Large intestine (tissue), 3 donors: ENCODE data around the gene PRKN. TPM values are rescaled to one million over a fixed set of nuclear protein-coding genes. Genes with fewer than 3 reads are reported as not detected.

ENCODE experiments used
- DNase-seq, 2 donors: peaks; one replicate each; pipeline versions ENCODE4 v3.0.0 to v3.0.0-alpha.2; 2013
- H3K27ac ChIP-seq: one replicate; pipeline ENCODE4 v1.5.1; 2013; ENCODE audit warnings: low read length
- H3K27me3 ChIP-seq: 2 replicates; pipeline ENCODE4 v1.6.1; 2013; ENCODE audit warnings: low read length; ENCODE audit not compliant: control insufficient read depth, insufficient read depth
- H3K36me3 ChIP-seq: 2 replicates; pipeline ENCODE4 v1.6.1; 2013; ENCODE audit warnings: low read length; ENCODE audit not compliant: control insufficient read depth, insufficient read depth
- H3K4me1 ChIP-seq: one replicate; pipeline ENCODE4 v1.6.1; 2013; ENCODE audit warnings: low read length; ENCODE audit not compliant: control insufficient read depth, insufficient read depth
- H3K4me3 ChIP-seq: one replicate; pipeline ENCODE4 v1.5.1; 2013; ENCODE audit warnings: low read length
- H3K9me3 ChIP-seq: one replicate; pipeline ENCODE4 v1.6.1; 2013; ENCODE audit warnings: mild to moderate bottlenecking, low read depth, low read length, moderate library complexity; ENCODE audit not compliant: control insufficient read depth
- WGBS: methylation state at CpG from one replicate; pipeline ENCODE4 v1.1.5; 2013; ENCODE audit warnings: low lambda C conversion rate; ENCODE audit not compliant: insufficient coverage; 5-methylcytosine and 5-hydroxymethylcytosine counted together
- polyA plus RNA-seq: library from polyadenylated mRNA; unstranded; fragments of 120-200 nt; gene quantifications from one replicate; pipeline ENCODE4 v1.2.1, GENCODE V29; 2013

Gene PRKN
- polyA plus RNA-seq, 1 donor, result 2.5 TPM

DNA sequence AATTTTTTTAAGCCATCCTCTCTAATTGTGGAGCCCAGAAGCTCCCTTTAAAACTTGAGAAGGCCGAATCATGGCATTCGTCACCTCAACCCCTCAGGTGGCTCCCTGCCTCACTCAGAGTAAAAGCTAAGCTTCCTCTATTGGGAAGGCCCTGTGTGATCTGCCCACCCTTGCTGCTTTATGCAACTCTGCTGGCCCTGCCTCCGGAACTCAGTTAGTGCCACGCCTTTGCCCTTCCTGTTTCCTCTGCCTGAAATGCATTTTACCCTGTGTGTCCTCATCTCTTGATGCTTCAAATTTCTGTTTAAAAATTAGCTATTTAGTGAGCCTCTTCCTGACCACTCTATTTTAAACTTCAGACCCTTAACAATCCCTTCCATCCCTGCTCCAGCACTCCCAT, 5.9 kb upstream of the PRKN start:
- H3K9me3 ChIP-seq, result no peaks in the 10 kb centered on the region

DNA sequence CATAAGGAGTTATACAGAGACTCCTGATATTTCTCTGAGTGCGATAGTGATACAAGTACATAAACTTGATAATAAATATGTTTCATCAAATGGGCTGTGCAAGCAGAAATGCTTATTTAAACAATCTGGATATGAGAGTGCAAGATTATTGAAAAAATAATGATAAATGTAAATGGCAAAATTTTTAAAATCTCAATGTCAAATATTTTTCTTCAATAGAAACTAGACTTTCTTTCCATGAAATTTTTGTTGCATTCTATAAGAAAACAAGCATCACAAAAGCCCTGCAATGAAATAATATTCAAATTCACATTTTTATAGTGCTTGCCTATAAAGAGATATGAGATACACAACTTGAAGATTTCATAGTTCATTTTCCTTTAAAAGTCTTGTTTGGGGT, 2.9 kb upstream of the PRKN start:
- Histone ChIP-seq H3K4me1 (no peaks in the 10 kb centered on the region), H3K36me3 (no peaks in the 10 kb centered on the region), H3K27ac (no peak overlapping the region), H3K9me3 (no peaks in the 10 kb centered on the region), H3K27me3 (no peaks in the 10 kb centered on the region), H3K4me3 (no peak overlapping the region)
- no peak for DNase-seq
- WGBS, result 100% methylated on average over 1 of the region's 1 CpG

More for the DNA sequence above, 5.9 kb upstream of the PRKN start:
- 70% methylated on average over 2 of the region's 4 CpGs for WGBS
- DNase-seq, result no peak
- H3K27ac ChIP-seq, result no peak overlapping the region
- H3K4me3 ChIP-seq, result no peak overlapping the region
- H3K27me3 ChIP-seq, result no peaks in the 10 kb centered on the region
- no peaks in the 10 kb centered on the region for H3K4me1 ChIP-seq
- no peaks in the 10 kb centered on the region for H3K36me3 ChIP-seq

DNA sequence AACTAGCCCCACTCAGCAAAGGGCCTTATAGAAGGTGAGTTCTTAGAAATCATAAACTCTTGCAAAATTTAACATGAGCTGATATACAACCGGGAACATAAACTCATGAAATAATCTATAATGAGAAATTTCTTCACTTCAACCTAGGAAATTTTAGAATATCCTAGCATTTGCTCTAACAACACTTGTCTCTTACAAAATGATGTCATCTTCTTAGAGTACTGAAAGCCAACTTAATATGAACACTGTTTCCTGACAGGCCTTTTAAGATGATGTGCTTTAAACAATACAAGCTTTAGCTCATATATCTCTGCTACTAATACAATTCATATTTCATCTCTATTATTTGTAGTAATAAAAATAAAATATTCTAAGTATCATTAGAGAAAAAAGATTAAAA, 1.1 kb upstream of the PRKN start:
- H3K27me3 ChIP-seq, result no peaks in the 10 kb centered on the region
- H3K4me1 ChIP-seq, result peaks cover 7% of the 10 kb centered on the region
- H3K4me3 ChIP-seq, result no peak overlapping the region
- no CpG with 5 or more reads among the region's 1 CpG for WGBS
- H3K9me3 ChIP-seq, result no peaks in the 10 kb centered on the region
- peak overlapping the region; percentile 48 for H3K27ac ChIP-seq
- H3K36me3 ChIP-seq, result no peaks in the 10 kb centered on the region
- no peak for DNase-seq

DNA sequence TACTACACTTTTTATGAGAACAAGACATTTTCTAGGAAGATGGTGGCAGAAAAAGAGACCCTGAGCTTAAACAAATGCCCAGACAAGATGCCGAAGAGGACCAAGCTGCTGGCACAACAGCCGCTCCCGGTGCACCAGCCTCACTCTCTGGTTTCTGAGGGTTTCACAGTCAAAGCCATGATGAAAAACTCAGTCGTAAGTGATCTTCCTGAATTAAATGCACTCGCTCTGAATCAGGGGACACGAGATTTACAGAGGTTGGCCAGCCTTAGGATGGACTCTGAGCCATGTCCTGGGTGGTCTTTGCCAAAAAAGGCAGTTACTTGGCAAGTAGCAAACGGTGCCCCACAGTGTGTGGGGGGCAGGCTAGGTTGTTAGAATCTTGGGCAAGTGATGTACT, 631 bp upstream of the PRKN start:
- DNase-seq, result no peak

DNA sequence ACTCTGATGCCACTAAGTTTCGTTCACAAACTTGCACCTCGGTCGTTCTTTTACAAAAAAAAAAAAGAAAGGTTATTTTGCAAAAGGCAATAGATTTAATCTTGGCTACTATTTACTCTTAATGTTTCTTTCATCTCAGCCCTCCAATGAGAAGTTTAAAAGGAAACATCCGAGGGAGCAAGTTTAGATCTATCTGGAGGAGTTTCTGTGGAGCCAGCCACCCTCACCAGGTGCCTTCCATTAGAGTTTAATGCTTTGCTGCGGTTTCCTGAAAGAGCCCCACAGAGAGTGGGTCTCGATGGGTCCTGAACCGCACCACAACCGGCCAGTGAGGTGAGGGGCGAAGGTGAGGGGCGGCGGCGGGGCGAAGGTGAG, 632 bp downstream of the PRKN start:
- H3K4me1 ChIP-seq, result peaks cover 7% of the 10 kb centered on the region
- H3K27ac ChIP-seq, result peak overlapping the region; percentile 74
- no peaks in the 10 kb centered on the region for H3K36me3 ChIP-seq
- H3K27me3 ChIP-seq, result no peaks in the 10 kb centered on the region
- 20% methylated on average over 1 of the region's 13 CpGs for WGBS
- no peaks in the 10 kb centered on the region for H3K9me3 ChIP-seq
- H3K4me3 ChIP-seq, result peak overlapping the region; percentile 69
- DNase-seq, result peak in 1 of 2 donors; percentile 47

More for the DNA sequence above, 631 bp upstream of the PRKN start:
- Histone ChIP-seq H3K36me3 (no peaks in the 10 kb centered on the region), H3K9me3 (no peaks in the 10 kb centered on the region), H3K27ac (peak overlapping the region; percentile 48), H3K4me3 (peak overlapping the region; percentile 34), H3K27me3 (no peaks in the 10 kb centered on the region), H3K4me1 (peaks cover 7% of the 10 kb centered on the region)
- no CpG with 5 or more reads among the region's 7 CpGs for WGBS

DNA sequence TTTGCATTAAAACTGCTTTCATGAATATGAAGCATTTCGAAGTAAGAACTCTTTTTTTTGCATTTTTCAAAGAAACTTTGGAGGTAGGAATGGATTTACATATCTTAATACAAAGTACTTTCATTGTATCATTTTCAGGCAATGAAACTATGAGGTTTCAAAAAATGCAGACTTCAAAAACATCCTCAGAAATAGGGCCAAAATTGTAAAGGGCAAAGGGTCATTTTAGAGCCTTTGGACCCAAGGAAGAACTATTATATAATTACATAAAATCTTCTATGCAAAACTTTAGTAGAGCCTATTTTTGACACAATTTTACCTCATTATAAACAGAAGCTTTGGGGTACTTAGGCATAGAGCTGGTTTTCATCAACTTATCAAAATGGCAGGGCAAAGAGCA, 4.9 kb downstream of the PRKN start:
- Histone ChIP-seq H3K27me3 (no peaks in the 10 kb centered on the region), H3K4me3 (no peak overlapping the region), H3K9me3 (no peaks in the 10 kb centered on the region), H3K36me3 (no peaks in the 10 kb centered on the region), H3K27ac (no peak overlapping the region), H3K4me1 (peaks cover 7% of the 10 kb centered on the region)
- DNase-seq, result no peak
- 100% methylated on average over 1 of the region's 1 CpG for WGBS

DNA sequence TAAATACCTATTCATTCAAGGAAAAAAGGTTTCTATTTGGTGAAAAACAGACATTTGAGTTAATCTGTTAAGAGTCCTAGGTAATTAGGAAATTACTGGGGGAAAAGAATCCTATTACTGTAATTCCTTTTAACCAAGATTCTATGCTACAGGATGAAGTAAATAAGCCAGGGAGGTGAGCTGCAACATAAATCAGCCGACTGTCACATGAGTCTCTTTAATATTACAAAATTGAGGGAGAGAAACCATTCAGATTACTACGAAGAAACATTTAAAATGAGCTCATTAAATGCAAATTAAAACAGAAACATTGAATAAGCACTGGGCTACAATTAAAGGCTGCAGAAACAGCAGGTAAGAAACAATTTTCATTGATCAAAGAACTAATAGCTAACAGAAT, 5.3 kb downstream of the PRKN start:
- Histone ChIP-seq H3K27me3 (no peaks in the 10 kb centered on the region), H3K27ac (no peak overlapping the region), H3K36me3 (no peaks in the 10 kb centered on the region), H3K4me1 (peaks cover 7% of the 10 kb centered on the region), H3K9me3 (peaks cover 2% of the 10 kb centered on the region), H3K4me3 (no peak overlapping the region)
- DNase-seq, result no peak
- 86% methylated on average over 2 of the region's 2 CpGs for WGBS

DNA sequence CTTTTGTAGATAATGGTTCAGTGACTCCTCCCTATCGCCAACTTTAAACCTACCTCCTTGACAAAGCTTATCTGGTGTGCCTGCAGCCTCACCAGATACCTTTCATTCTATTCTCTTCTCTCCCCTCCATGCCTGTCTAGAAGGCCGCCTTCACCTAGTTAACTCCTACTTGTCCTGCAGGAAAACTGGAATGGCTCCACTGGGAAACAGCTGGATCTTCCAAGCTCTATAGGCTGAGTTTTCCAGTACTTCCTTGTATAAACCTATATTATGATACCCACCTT, 6.2 kb downstream of the PRKN start:
- Histone ChIP-seq H3K4me3 (no peak overlapping the region), H3K27ac (no peak overlapping the region), H3K27me3 (no peaks in the 10 kb centered on the region), H3K36me3 (no peaks in the 10 kb centered on the region), H3K4me1 (peaks cover 7% of the 10 kb centered on the region), H3K9me3 (peaks cover 7% of the 10 kb centered on the region)
- no peak for DNase-seq
- WGBS, result no CpG with 5 or more reads among the region's 2 CpGs

DNA sequence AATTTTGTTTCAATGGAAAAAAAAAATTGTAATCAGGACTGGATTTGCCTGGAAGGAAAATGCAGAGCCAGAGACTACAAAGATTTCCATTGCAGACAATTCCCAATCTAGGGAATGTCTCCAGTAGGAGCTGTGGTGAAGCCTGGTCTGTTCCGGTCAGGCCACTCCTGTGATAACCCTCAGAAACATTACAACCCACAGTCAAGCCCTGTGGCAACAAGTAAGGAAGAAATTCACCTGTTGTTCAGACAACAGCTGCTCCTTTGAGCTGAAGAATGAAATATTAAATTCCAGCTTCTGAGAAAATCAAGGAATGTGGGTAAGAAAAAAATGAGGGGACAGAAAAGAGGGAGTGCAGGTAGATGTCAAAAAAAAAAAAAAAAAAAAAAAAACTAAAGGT, 8.0 kb downstream of the PRKN start:
- Histone ChIP-seq H3K36me3 (no peaks in the 10 kb centered on the region), H3K27me3 (no peaks in the 10 kb centered on the region), H3K27ac (no peak overlapping the region), H3K4me3 (no peak overlapping the region), H3K4me1 (peaks cover 5% of the 10 kb centered on the region), H3K9me3 (peaks cover 7% of the 10 kb centered on the region)
- DNase-seq, result no peak
- WGBS, result no CpG with 5 or more reads among the region's 1 CpG

DNA sequence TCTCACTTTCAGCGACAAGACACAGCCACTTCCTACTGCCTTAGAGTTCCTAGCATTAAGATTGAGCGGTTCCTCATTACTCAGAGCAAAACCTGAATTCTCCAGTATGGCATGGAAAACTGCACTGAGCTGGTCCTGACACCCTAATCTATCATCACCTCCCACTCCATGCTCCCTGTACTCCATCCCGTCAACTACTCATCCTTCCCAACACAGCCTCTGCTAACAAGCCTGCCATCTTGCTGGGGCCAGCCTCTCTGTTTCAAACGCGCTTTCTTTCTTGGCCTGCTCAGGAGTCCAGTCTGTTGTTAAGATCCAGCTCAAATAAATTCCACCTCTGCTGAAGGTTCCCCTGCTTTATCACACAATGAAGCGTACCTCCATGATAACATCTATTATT, 12.0 kb downstream of the PRKN start:
- no peak for DNase-seq
- Histone ChIP-seq H3K4me1 (no peaks in the 10 kb centered on the region), H3K27me3 (no peaks in the 10 kb centered on the region), H3K4me3 (no peak overlapping the region), H3K27ac (no peak overlapping the region), H3K36me3 (no peaks in the 10 kb centered on the region), H3K9me3 (peaks cover 7% of the 10 kb centered on the region)
- 100% methylated on average over 2 of the region's 6 CpGs for WGBS

DNA sequence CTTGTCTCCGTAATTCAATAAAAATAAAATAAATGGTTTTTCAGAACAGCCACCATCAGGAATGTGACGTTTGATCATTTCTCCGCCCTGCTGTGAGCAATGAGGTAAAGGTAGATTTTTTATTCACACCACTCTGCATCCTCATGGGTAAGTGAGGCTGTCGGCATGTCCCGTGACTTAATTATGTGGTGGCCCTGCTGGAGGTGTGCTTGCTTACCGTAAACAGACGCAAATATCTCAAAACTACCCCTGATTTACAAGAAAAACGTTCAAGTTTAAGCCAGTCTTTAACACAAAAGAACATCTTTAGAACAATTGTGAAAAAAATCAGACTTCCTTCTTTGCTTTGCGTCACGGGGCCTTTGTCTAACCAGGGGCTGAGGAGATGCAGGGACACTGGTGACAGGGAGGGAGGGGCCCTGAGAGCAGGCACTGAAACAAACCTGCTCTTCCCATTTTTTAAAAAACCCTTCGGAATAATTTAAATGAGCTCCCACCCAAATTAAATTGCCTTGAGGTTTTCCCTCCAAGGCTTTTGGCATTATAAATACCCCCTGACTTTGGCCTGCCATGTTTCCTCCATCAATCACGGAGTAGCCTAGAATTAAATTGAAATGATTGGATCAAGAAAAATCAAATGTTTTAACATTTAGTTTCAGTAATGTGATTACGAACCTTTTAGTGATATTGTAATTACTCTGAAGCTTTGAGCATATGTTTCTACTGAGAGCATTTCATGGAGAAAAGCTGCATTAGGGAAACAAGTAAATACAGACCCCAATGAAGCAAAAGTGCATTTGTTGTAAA, 13.4 kb downstream of the PRKN start:
- Histone ChIP-seq H3K27ac (no peak overlapping the region), H3K36me3 (no peaks in the 10 kb centered on the region), H3K27me3 (no peaks in the 10 kb centered on the region), H3K9me3 (peaks cover 7% of the 10 kb centered on the region), H3K4me3 (no peak overlapping the region), H3K4me1 (no peaks in the 10 kb centered on the region)
- 100% methylated on average over 3 of the region's 13 CpGs for WGBS
- DNase-seq, result no peak
